Lower leg skin (tissue), 4 donors: Measurements from ENCODE around the gene PLBD2. TPM values are rescaled to one million over a fixed set of nuclear protein-coding genes. Genes with fewer than 3 reads are reported as not detected.

Experiments
- DNase-seq, 2 donors: peaks; one replicate each; pipeline ENCODE4 v3.0.0-alpha.2; 2019; ENCODE audit warnings: low spot score in 2 of 2
- H3K4me3 ChIP-seq: fragments of 200-600 bp; sonication (generic); 2 replicates; pipeline ENCODE4 v1.5.1; 2017; ENCODE audit warnings: mild to moderate bottlenecking, low read depth; ENCODE audit not compliant: poor library complexity, severe bottlenecking
- CTCF ChIP-seq, 3 donors: fragments of 450-650 bp; IDR thresholded peaks; one replicate each; pipeline ENCODE4 v1.5.1; 2016; ENCODE audit warnings: antibody characterized with exemption in 3 of 3, mild to moderate bottlenecking in 3 of 3, moderate library complexity in 2 of 3
- POLR2A ChIP-seq, 2 donors: fragments of 450-650 bp; IDR thresholded peaks; one replicate each; pipeline ENCODE4 v1.6.1; 2016 to 2017; ENCODE audit warnings: antibody characterized with exemption in 2 of 2, mild to moderate bottlenecking in 1 of 2, moderate library complexity in 1 of 2
- WGBS, 2 donors: methylation state at CpG; one replicate each; pipeline ENCODE4 v1.1.5; 2018; 5-methylcytosine and 5-hydroxymethylcytosine counted together
- intact Hi-C: fragments of 100-400 bp; cut with DNase I; formaldehyde crosslinking; loops from one replicate; pipeline ENCODE4 v1.15.0; 2023; ENCODE audit warnings: low total_unique reads
- total RNA-seq, 4 donors: library from RNA; depleted of rRNA; stranded (reverse); fragments of >200 nt; gene quantifications; one replicate each; pipeline ENCODE4 v1.1.0, GENCODE V29; 2016

Gene PLBD2
- total RNA-seq, 4 donors from 2014 or later: 18.9 to 41.2 (median 31.3) TPM

- no peak overlapping the region for H3K4me3 ChIP-seq
- WGBS, 2 donors: 87 to 88% methylated on average over 12 of the region's 12 CpGs
- TF ChIP-seq CTCF (IDR thresholded peaks at IDR 0.05) (no peak), POLR2A (IDR thresholded peaks at IDR 0.05) (no peak)
- DNase-seq: no peak
- intact Hi-C loops: no loop called here
These were observed 41.1 kb downstream of the PLBD2 start for GRCh38 chr12:113399490-113399889.

- intact Hi-C loops: no loop called here
- no peak overlapping the region for H3K4me3 ChIP-seq
- no peak for DNase-seq
- 65 to 67% methylated on average over 4 of the region's 4 CpGs for WGBS, 2 donors
- TF ChIP-seq CTCF (IDR thresholded peaks at IDR 0.05) (no peak), POLR2A (IDR thresholded peaks at IDR 0.05) (no peak)
These were observed 42.0 kb downstream of the PLBD2 start for GRCh38 chr12:113400362-113400761.

- DNase-seq: no peak
- H3K4me3 ChIP-seq: no peak overlapping the region
- intact Hi-C loops: no loop called here
- WGBS, 2 donors: 76 to 77% methylated on average over 13 of the region's 13 CpGs
- TF ChIP-seq CTCF (IDR thresholded peaks at IDR 0.05): no peak
- TF ChIP-seq POLR2A (IDR thresholded peaks at IDR 0.05): no peak
These were observed 42.9 kb downstream of the PLBD2 start for GRCh38 chr12:113401066-113402000.

- TF ChIP-seq POLR2A (IDR thresholded peaks at IDR 0.05) (no peak), CTCF (IDR thresholded peaks at IDR 0.05) (no peak)
- intact Hi-C loops: no loop called here
- no peak overlapping the region for H3K4me3 ChIP-seq
- no peak for DNase-seq
- 88 to 89% methylated on average over 19 to 23 of the region's 23 CpGs for WGBS, 2 donors
These were observed 44.3 kb downstream of the PLBD2 start for GRCh38 chr12:113402586-113403260.

GRCh38 chr12:113403435-113404415 is 45.3 kb downstream of the PLBD2 start, which contains the start of gene SDS:
TSS of gene SDS (minus strand) at chr12:113403887. CDS start at chr12:113399708, 4,179 bp downstream.
- intact Hi-C loops: no loop called here
- DNase-seq: peak in 1 of 2 donors; percentile 29
- WGBS, 2 donors: 33 to 40% methylated on average over 12 to 14 of the region's 14 CpGs
- no peak within 1 kb of the TSS for H3K4me3 ChIP-seq
- TF ChIP-seq POLR2A (IDR thresholded peaks at IDR 0.05) (no peak), CTCF (IDR thresholded peaks at IDR 0.05) (no peak)
